H9 (cell line): ENCODE data around the gene PTEN. TPM values are rescaled to one million over a fixed set of nuclear protein-coding genes. Genes with fewer than 3 reads are reported as not detected.
A peak's percentile ranks its signal among the peaks of the same experiment; 100 is the strongest.

Experiments used
- DNase-seq: peaks from one replicate; pipeline ENCODE4 v3.0.0-alpha.2; 2017
- H2AFZ ChIP-seq: one replicate; pipeline ENCODE4 v1.6.1; 2013; ENCODE audit warnings: mild to moderate bottlenecking, low read length, control low read depth, moderate library complexity
- H2AK5ac ChIP-seq: 2 replicates; pipeline ENCODE4 v1.6.1; 2013; ENCODE audit warnings: low read length, control low read depth, mixed read lengths; ENCODE audit not compliant: insufficient read length
- H2BK120ac ChIP-seq: one replicate; pipeline ENCODE4 v1.6.1; 2013; ENCODE audit warnings: low read depth, mild to moderate bottlenecking, low read length, control low read depth, inconsistent platforms; ENCODE audit not compliant: poor library complexity, severe bottlenecking
- H2BK12ac ChIP-seq: 2 replicates; pipeline ENCODE4 v1.6.1; 2013; ENCODE audit warnings: low read length, control low read depth, mixed read lengths, low read depth; ENCODE audit not compliant: insufficient read length
- H2BK15ac ChIP-seq: 2 replicates; pipeline ENCODE4 v1.6.1; 2013; ENCODE audit warnings: low read depth, low read length, control low read depth
- H2BK20ac ChIP-seq: one replicate; pipeline ENCODE4 v1.6.1; 2013; ENCODE audit warnings: low read depth, mild to moderate bottlenecking, low read length, control low read depth, inconsistent platforms; ENCODE audit not compliant: poor library complexity, severe bottlenecking
- H2BK5ac ChIP-seq: 2 replicates; pipeline ENCODE4 v1.6.1; 2013; ENCODE audit warnings: low read length, control low read depth, mixed read lengths; ENCODE audit not compliant: insufficient read length
- H3K14ac ChIP-seq: 2 replicates; pipeline ENCODE4 v1.6.1; 2013; ENCODE audit warnings: low read length, control low read depth; ENCODE audit not compliant: insufficient read depth
- H3K18ac ChIP-seq: 2 replicates; pipeline ENCODE4 v1.6.1; 2013; ENCODE audit warnings: low read depth, mild to moderate bottlenecking, mixed read lengths, low read length, control low read depth; ENCODE audit not compliant: insufficient read length
- H3K23ac ChIP-seq: 2 replicates; pipeline ENCODE4 v1.6.1; 2013; ENCODE audit warnings: low read length, control low read depth, mixed read lengths, low read depth; ENCODE audit not compliant: insufficient read length
- H3K23me2 ChIP-seq: 2 replicates; pipeline ENCODE4 v1.6.1; 2013; ENCODE audit warnings: low read depth, mild to moderate bottlenecking, mixed read lengths, low read length, control low read depth; ENCODE audit not compliant: insufficient read length, poor library complexity, severe bottlenecking
- H3K27ac ChIP-seq: 2 replicates; pipeline ENCODE4 v1.5.1; 2013; ENCODE audit warnings: low read length, control low read depth, mixed read lengths, low read depth; ENCODE audit not compliant: insufficient read length
- H3K27me3 ChIP-seq: 2 replicates; pipeline ENCODE4 v1.6.1; 2013; ENCODE audit warnings: low read length, control low read depth, inconsistent platforms; ENCODE audit not compliant: insufficient read depth
- H3K4ac ChIP-seq: 2 replicates; pipeline ENCODE4 v1.6.1; 2013; ENCODE audit warnings: low read depth, mild to moderate bottlenecking, control low read depth, inconsistent platforms, low read length, moderate library complexity
- H3K4me1 ChIP-seq: 2 replicates; pipeline ENCODE4 v1.6.1; 2013; ENCODE audit warnings: low read length, control low read depth, inconsistent platforms; ENCODE audit not compliant: insufficient read depth
- H3K4me2 ChIP-seq: 2 replicates; pipeline ENCODE4 v1.6.1; 2013; ENCODE audit warnings: low read length, control low read depth, mixed read lengths; ENCODE audit not compliant: insufficient read length, insufficient read depth
- H3K56ac ChIP-seq: 2 replicates; pipeline ENCODE4 v1.6.1; 2013; ENCODE audit warnings: low read depth, mild to moderate bottlenecking, mixed read lengths, low read length, control low read depth; ENCODE audit not compliant: insufficient read length
- H3K79me1 ChIP-seq: 2 replicates; pipeline ENCODE4 v1.6.1; 2013; ENCODE audit warnings: low read depth, mild to moderate bottlenecking, moderate library complexity, low read length, control low read depth, inconsistent platforms; ENCODE audit not compliant: insufficient read depth, poor library complexity, severe bottlenecking
- H3K79me2 ChIP-seq: 2 replicates; pipeline ENCODE4 v1.6.1; 2013; ENCODE audit warnings: low read length, control low read depth, inconsistent platforms; ENCODE audit not compliant: insufficient read depth
- H3K9ac ChIP-seq: 2 replicates; pipeline ENCODE4 v1.6.1; 2013; ENCODE audit warnings: low read length, control low read depth, mixed read lengths; ENCODE audit not compliant: insufficient read length; ENCODE audit errors: extremely low read depth
- H3K9me3 ChIP-seq: one replicate; pipeline ENCODE4 v1.6.1; 2013; ENCODE audit warnings: low read depth, low read length, inconsistent platforms; ENCODE audit not compliant: control insufficient read depth
- H3T11ph ChIP-seq: one replicate; pipeline ENCODE4 v1.6.1; 2013; ENCODE audit warnings: mild to moderate bottlenecking, low read length, control low read depth, inconsistent platforms
- H4K20me1 ChIP-seq: one replicate; pipeline ENCODE4 v1.6.1; 2013; ENCODE audit not compliant: control insufficient read depth, insufficient read length, insufficient read depth
- H4K5ac ChIP-seq: 2 replicates; pipeline ENCODE4 v1.6.1; 2013; ENCODE audit warnings: low read depth, mild to moderate bottlenecking, mixed read lengths, low read length, control low read depth; ENCODE audit not compliant: insufficient read length
- H4K8ac ChIP-seq: replicated peaks from 2 replicates; pipeline ENCODE4 v1.6.1; 2013; ENCODE audit warnings: low read length, control low read depth, mixed read lengths, low read depth; ENCODE audit not compliant: insufficient read length
- H4K91ac ChIP-seq: 2 replicates; pipeline ENCODE4 v1.6.1; 2013; ENCODE audit warnings: low read depth, mild to moderate bottlenecking, moderate library complexity, mixed read lengths, low read length, control low read depth; ENCODE audit not compliant: insufficient read length
- H3K27ac Mint-ChIP-seq, 3 experiments: 2 replicates in 2 of 3; 3 replicates in 1 of 3; pipeline ENCODE4 v1.8.0; 2020 to 2021; ENCODE audit warnings: mixed read lengths in 3 of 3, mild to moderate bottlenecking in 1 of 3, moderate library complexity in 1 of 3
- H3K27me3 Mint-ChIP-seq: 2 replicates; pipeline ENCODE4 v1.8.0; 2021; ENCODE audit warnings: low read depth, mild to moderate bottlenecking, moderate library complexity, mixed read lengths
- H3K36me3 Mint-ChIP-seq, 3 experiments: 2 replicates in 2 of 3; 3 replicates in 1 of 3; pipeline ENCODE4 v1.8.0; 2020 to 2021; ENCODE audit warnings: low read depth in 3 of 3, mixed read lengths in 3 of 3; ENCODE audit not compliant: insufficient read depth in 1 of 3
- H3K4me1 Mint-ChIP-seq, 2 experiments: 2 replicates each; pipeline ENCODE4 v1.8.0; 2020; ENCODE audit warnings: mixed read lengths in 2 of 2
- H3K4me3 Mint-ChIP-seq, 2 experiments: 2 replicates in 1 of 2; 3 replicates in 1 of 2; pipeline ENCODE4 v1.8.0; 2020 to 2021; ENCODE audit warnings: mild to moderate bottlenecking in 2 of 2, mixed read lengths in 2 of 2, moderate library complexity in 1 of 2
- H3K9me3 Mint-ChIP-seq, 2 experiments: 2 replicates in 1 of 2; 3 replicates in 1 of 2; pipeline ENCODE4 v1.8.0; 2020; ENCODE audit warnings: mild to moderate bottlenecking in 2 of 2, mixed read lengths in 2 of 2, moderate library complexity in 1 of 2
- CTCF ChIP-seq: fragments of 200-600 bp; sonication (generic); conservative IDR thresholded peaks from 3 replicates; pipeline ENCODE4 v1.8.0; 2021; ENCODE audit warnings: antibody characterized with exemption, mild to moderate bottlenecking
- WGBS: extraction: QIAGEN DNeasy Blood & Tissue Kit; methylation state at CpG from one replicate; pipeline ENCODE4 v1.1.7; 2013; ENCODE audit warnings: missing lambda C conversion rate, low lambda C conversion rate, mixed read lengths; ENCODE audit not compliant: insufficient read length; ENCODE audit errors: extremely low coverage; 5-methylcytosine and 5-hydroxymethylcytosine counted together
- total RNA-seq: library from RNA; stranded (reverse); gene quantifications from 2 replicates; pipeline ENCODE4 v1.2.1, GENCODE V29; 2021

The PTEN gene
- total RNA-seq, 1 experiment from 2014 or later: 52.8 TPM

- peaks cover 3 to 22% (median 16%) of the 10 kb centered on the region in 3 experiments for H3K36me3 Mint-ChIP-seq
- Histone ChIP-seq H4K91ac (no peak overlapping the region), H3K79me1 (no peaks in the 10 kb centered on the region), H3K56ac (no peak overlapping the region), H3K4me2 (no peak overlapping the region), H3K4me1 (peaks cover 4% of the 10 kb centered on the region), H3K4ac (no peak overlapping the region), H3K23ac (no peak overlapping the region), H4K8ac (no peak overlapping the region), H4K20me1 (no peaks in the 10 kb centered on the region), H2AFZ (no peak overlapping the region), H3K79me2 (no peaks in the 10 kb centered on the region), H3K9ac (no peak overlapping the region), H2AK5ac (no peak overlapping the region), H2BK5ac (no peak overlapping the region), H3K27ac (no peak overlapping the region), H2BK120ac (no peak overlapping the region), H4K5ac (no peak overlapping the region), H2BK15ac (no peak overlapping the region), H3K23me2 (no peaks in the 10 kb centered on the region), H3K27me3 (no peaks in the 10 kb centered on the region), H3K18ac (no peak overlapping the region), H3K14ac (no peak overlapping the region), H3T11ph (no peak overlapping the region), H3K9me3 (no peaks in the 10 kb centered on the region), H2BK12ac (no peak overlapping the region), H2BK20ac (no peak overlapping the region)
- H3K4me1 Mint-ChIP-seq: peaks cover 27 to 29% of the 10 kb centered on the region in 2 experiments
- H3K4me3 Mint-ChIP-seq: no peak overlapping the region
- H3K27ac Mint-ChIP-seq: 0 out of 7 replicates have a peak overlapping the region, but pooled peaks of 1 of the 3 experiments have one; percentile 23
- no peak for DNase-seq
- no peaks in the 10 kb centered on the region for H3K9me3 Mint-ChIP-seq
- WGBS: no CpG with 5 or more reads among the region's 3 CpGs
- H3K27me3 Mint-ChIP-seq: no peaks in the 10 kb centered on the region
- TF ChIP-seq CTCF: no peak
These were observed 72.1 kb downstream of the PTEN start for GRCh38 chr10:87935290-87936141.
